ENCODE results near the gene SMIM41. TPM values are rescaled to one million over a fixed set of nuclear protein-coding genes. Genes with fewer than 3 reads are reported as not detected.

SMIM41 gene
- polyA plus RNA-seq, 4 donors, result 0.46 to 1.6 (median 0.80) TPM; not detected in 1

- WGBS, 3 donors, result 60 to 80% (median 64%) methylated on average over 9 of the region's 9 CpGs
- H3K4me3 ChIP-seq (ENCODE audit: low read depth in 1 of 3, low read length in 3 of 3), result peak overlapping the region in 1 of 3 donors; percentile 55
- no peak for DNase-seq
- no peaks in the 10 kb centered on the region for H3K9me3 ChIP-seq (ENCODE audit: control insufficient read depth in 2 of 2, insufficient read depth in 1 of 2, low read depth in 1 of 2, low read length in 1 of 2)
- no peak for FAIRE-seq
- peaks cover 3 to 22% (median 6%) of the 10 kb centered on the region in 3 donors for H3K4me1 ChIP-seq (ENCODE audit: control insufficient read depth in 3 of 3, insufficient read depth in 2 of 3, low read depth in 1 of 3, low read length in 2 of 3)
- H3K36me3 ChIP-seq (ENCODE audit: control insufficient read depth in 3 of 3, insufficient read depth in 2 of 3, low read depth in 1 of 3, low read length in 3 of 3), result peaks cover 0 to 42% (median 2%) of the 10 kb centered on the region in 3 donors
- peak overlapping the region in 1 of 3 donors; percentile 96 for H3K27ac ChIP-seq (ENCODE audit: low read depth in 1 of 3, low read length in 2 of 3)
- peaks cover 0 to 3% (median 0%) of the 10 kb centered on the region in 3 donors for H3K27me3 ChIP-seq (ENCODE audit: control insufficient read depth in 3 of 3, insufficient read depth in 3 of 3, low read length in 3 of 3)
These were observed 25.8 kb upstream of the SMIM41 start for GRCh38 chr12:52053536-52054209.

GRCh38 chr12:52054231-52054832, 25.2 kb upstream of the SMIM41 start:
- Histone ChIP-seq H3K27ac (ENCODE audit: low read depth in 1 of 3, low read length in 2 of 3) (no peak overlapping the region), H3K36me3 (ENCODE audit: control insufficient read depth in 3 of 3, insufficient read depth in 2 of 3, low read depth in 1 of 3, low read length in 3 of 3) (peaks cover 0 to 47% (median 2%) of the 10 kb centered on the region in 3 donors), H3K9me3 (ENCODE audit: control insufficient read depth in 2 of 2, insufficient read depth in 1 of 2, low read depth in 1 of 2, low read length in 1 of 2) (no peaks in the 10 kb centered on the region), H3K4me1 (ENCODE audit: control insufficient read depth in 3 of 3, insufficient read depth in 2 of 3, low read depth in 1 of 3, low read length in 2 of 3) (peaks cover 3 to 22% (median 6%) of the 10 kb centered on the region in 3 donors), H3K4me3 (ENCODE audit: low read depth in 1 of 3, low read length in 3 of 3) (no peak overlapping the region), H3K27me3 (ENCODE audit: control insufficient read depth in 3 of 3, insufficient read depth in 3 of 3, low read length in 3 of 3) (peaks cover 0 to 3% (median 0%) of the 10 kb centered on the region in 3 donors)
- no peak for FAIRE-seq
- DNase-seq, result no peak
- 89 to 91% (median 90%) methylated on average over 21 of the region's 21 CpGs for WGBS, 3 donors

- H3K27ac ChIP-seq (ENCODE audit: low read depth in 1 of 3, low read length in 2 of 3), result no peak overlapping the region
- no peak for DNase-seq
- 89 to 93% (median 92%) methylated on average over 20 to 21 of the region's 21 CpGs for WGBS, 3 donors
These were observed 24.4 kb upstream of the SMIM41 start for GRCh38 chr12:52054833-52055730.

GRCh38 chr12:52055731-52056711, 23.5 kb upstream of the SMIM41 start:
- H3K4me1 ChIP-seq (ENCODE audit: control insufficient read depth in 3 of 3, insufficient read depth in 2 of 3, low read depth in 1 of 3, low read length in 2 of 3), result peaks cover 0 to 12% (median 0%) of the 10 kb centered on the region in 3 donors
- DNase-seq (no peak), FAIRE-seq (no peak)
- no peaks in the 10 kb centered on the region for H3K9me3 ChIP-seq (ENCODE audit: control insufficient read depth in 2 of 2, insufficient read depth in 1 of 2, low read depth in 1 of 2, low read length in 1 of 2)
- H3K27me3 ChIP-seq (ENCODE audit: control insufficient read depth in 3 of 3, insufficient read depth in 3 of 3, low read length in 3 of 3), result no peaks in the 10 kb centered on the region
- H3K4me3 ChIP-seq (ENCODE audit: low read depth in 1 of 3, low read length in 3 of 3), result no peak overlapping the region
- H3K27ac ChIP-seq (ENCODE audit: low read depth in 1 of 3, low read length in 2 of 3), result no peak overlapping the region
- 86 to 89% (median 88%) methylated on average over 27 of the region's 27 CpGs for WGBS, 3 donors
- peaks cover 0 to 52% (median 2%) of the 10 kb centered on the region in 3 donors for H3K36me3 ChIP-seq (ENCODE audit: control insufficient read depth in 3 of 3, insufficient read depth in 2 of 3, low read depth in 1 of 3, low read length in 3 of 3)

More at GRCh38 chr12:52054833-52055730, 24.4 kb upstream of the SMIM41 start:
- FAIRE-seq, result no peak
- H3K27me3 ChIP-seq (ENCODE audit: control insufficient read depth in 3 of 3, insufficient read depth in 3 of 3, low read length in 3 of 3), result peaks cover 0 to 3% (median 0%) of the 10 kb centered on the region in 3 donors
- no peak overlapping the region for H3K4me3 ChIP-seq (ENCODE audit: low read depth in 1 of 3, low read length in 3 of 3)
- H3K9me3 ChIP-seq (ENCODE audit: control insufficient read depth in 2 of 2, insufficient read depth in 1 of 2, low read depth in 1 of 2, low read length in 1 of 2), result no peaks in the 10 kb centered on the region
- peaks cover 0 to 51% (median 2%) of the 10 kb centered on the region in 3 donors for H3K36me3 ChIP-seq (ENCODE audit: control insufficient read depth in 3 of 3, insufficient read depth in 2 of 3, low read depth in 1 of 3, low read length in 3 of 3)
- H3K4me1 ChIP-seq (ENCODE audit: control insufficient read depth in 3 of 3, insufficient read depth in 2 of 3, low read depth in 1 of 3, low read length in 2 of 3), result peaks cover 1 to 20% (median 2%) of the 10 kb centered on the region in 3 donors

GRCh38 chr12:52056801-52057637, 22.5 kb upstream of the SMIM41 start:
- H3K4me3 ChIP-seq (ENCODE audit: low read depth in 1 of 3, low read length in 3 of 3), result no peak overlapping the region
- no peak for FAIRE-seq
- no peak for DNase-seq
- WGBS, 3 donors, result 87 to 91% (median 90%) methylated on average over 23 of the region's 23 CpGs
- no peaks in the 10 kb centered on the region for H3K27me3 ChIP-seq (ENCODE audit: control insufficient read depth in 3 of 3, insufficient read depth in 3 of 3, low read length in 3 of 3)
- H3K27ac ChIP-seq (ENCODE audit: low read depth in 1 of 3, low read length in 2 of 3), result no peak overlapping the region
- H3K9me3 ChIP-seq (ENCODE audit: control insufficient read depth in 2 of 2, insufficient read depth in 1 of 2, low read depth in 1 of 2, low read length in 1 of 2), result no peaks in the 10 kb centered on the region
- peaks cover 0 to 52% (median 2%) of the 10 kb centered on the region in 3 donors for H3K36me3 ChIP-seq (ENCODE audit: control insufficient read depth in 3 of 3, insufficient read depth in 2 of 3, low read depth in 1 of 3, low read length in 3 of 3)
- H3K4me1 ChIP-seq (ENCODE audit: control insufficient read depth in 3 of 3, insufficient read depth in 2 of 3, low read depth in 1 of 3, low read length in 2 of 3), result peaks cover 0 to 10% (median 0%) of the 10 kb centered on the region in 3 donors

GRCh38 chr12:52057638-52058576, 21.6 kb upstream of the SMIM41 start:
- DNase-seq, result no peak
- H3K27me3 ChIP-seq (ENCODE audit: control insufficient read depth in 3 of 3, insufficient read depth in 3 of 3, low read length in 3 of 3), result no peaks in the 10 kb centered on the region
- no peak overlapping the region for H3K27ac ChIP-seq (ENCODE audit: low read depth in 1 of 3, low read length in 2 of 3)
- peaks cover 0 to 11% (median 0%) of the 10 kb centered on the region in 3 donors for H3K4me1 ChIP-seq (ENCODE audit: control insufficient read depth in 3 of 3, insufficient read depth in 2 of 3, low read depth in 1 of 3, low read length in 2 of 3)
- WGBS, 3 donors, result 87 to 88% (median 88%) methylated on average over 14 of the region's 14 CpGs
- no peaks in the 10 kb centered on the region for H3K9me3 ChIP-seq (ENCODE audit: control insufficient read depth in 2 of 2, insufficient read depth in 1 of 2, low read depth in 1 of 2, low read length in 1 of 2)
- H3K36me3 ChIP-seq (ENCODE audit: control insufficient read depth in 3 of 3, insufficient read depth in 2 of 3, low read depth in 1 of 3, low read length in 3 of 3), result peaks cover 0 to 52% (median 2%) of the 10 kb centered on the region in 3 donors
- FAIRE-seq, result no peak
- H3K4me3 ChIP-seq (ENCODE audit: low read depth in 1 of 3, low read length in 3 of 3), result no peak overlapping the region
